Central memory CD4-positive, alpha-beta T cell (primary cell): ENCODE results near the gene TSC1.
"Not testable (repeated sequence)": the region's sequence is repeated elsewhere in the genome, so short reads cannot be mapped to it uniquely, and the experiment has no call there.

Experiments used
- DNase-seq: peaks from one replicate; pipeline ENCODE4 v3.0.0; 2022
- total RNA-seq, 3 experiments: gene quantifications; one replicate each; lab custom pipeline; 2026; lab: John Stamatoyannopoulos, UW

The TSC1 gene
- total RNA-seq = 50.3 to 112 (median 92.7) reads per million in 3 experiments

- DNase-seq = peak; percentile 96
Measured at GRCh38 chr9:132944294-132945185, at the start of gene TSC1. Gene TSC1 (minus strand): TSS chr9:132944616. CDS start chr9:132928872, 15,744 bp downstream.

GRCh38 chr9:132993511-132993939 is 49.1 kb upstream of the TSC1 start:
- no peak for DNase-seq

- DNase-seq = no peak
Measured at GRCh38 chr9:132991351-132992300, 47.2 kb upstream of the TSC1 start.

GRCh38 chr9:132990781-132991180 is 46.4 kb upstream of the TSC1 start:
- no peak for DNase-seq

- not testable (repeated sequence) for DNase-seq
Measured at GRCh38 chr9:132989998-132990557, 45.7 kb upstream of the TSC1 start.

GRCh38 chr9:132989414-132989996 is 45.1 kb upstream of the TSC1 start:
- DNase-seq = no peak

GRCh38 chr9:132989014-132989310 is 44.5 kb upstream of the TSC1 start:
- no peak for DNase-seq

GRCh38 chr9:132988244-132989013 is 44.0 kb upstream of the TSC1 start:
- DNase-seq = no peak

GRCh38 chr9:132986640-132987620 is 42.5 kb upstream of the TSC1 start:
- DNase-seq = no peak

GRCh38 chr9:132986114-132986513 is 41.7 kb upstream of the TSC1 start:
- DNase-seq = no peak

GRCh38 chr9:132985489-132985888 is 41.1 kb upstream of the TSC1 start:
- DNase-seq = no peak

GRCh38 chr9:132985071-132985350 is 40.6 kb upstream of the TSC1 start:
- no peak for DNase-seq

- no peak for DNase-seq
Measured at GRCh38 chr9:132984202-132985070, 40.0 kb upstream of the TSC1 start.

GRCh38 chr9:132983491-132984201 is 39.2 kb upstream of the TSC1 start:
- no peak for DNase-seq

- no peak for DNase-seq
Measured at GRCh38 chr9:132982458-132982857, 38.0 kb upstream of the TSC1 start.

GRCh38 chr9:132980157-132980556 is 35.7 kb upstream of the TSC1 start:
- no peak for DNase-seq

GRCh38 chr9:132978451-132979131 is 34.2 kb upstream of the TSC1 start, which contains the start of gene GFI1B:
Gene GFI1B (plus strand): TSS chr9:132978694. CDS start chr9:132986679, 7,985 bp downstream.
- no peak for DNase-seq

- DNase-seq = no peak
Measured at GRCh38 chr9:132978112-132978450, 33.7 kb upstream of the TSC1 start.

- no peak for DNase-seq
Measured at GRCh38 chr9:132976571-132976970, 32.2 kb upstream of the TSC1 start.
